Gastroesophageal sphincter (tissue), 3 donors: ENCODE data around the gene OR4D2.

Experiments used
- POLR2A ChIP-seq, 2 donors: fragments of 450-650 bp; IDR thresholded peaks; one replicate each; pipeline ENCODE4 v1.6.1; 2017; ENCODE audit warnings: antibody characterized with exemption in 2 of 2, mild to moderate bottlenecking in 2 of 2, moderate library complexity in 1 of 2
- TF ChIP-seq, protein P1 (sequence below), 4 experiments: fragments of 200-600 bp in 2 of 4; fragments of 450-650 bp in 2 of 4; sonication (generic) in 1 of 4; IDR thresholded peaks; one replicate each; pipeline ENCODE4 v1.5.1; 2017 to 2019; ENCODE audit warnings: antibody characterized with exemption in 4 of 4, mild to moderate bottlenecking in 2 of 4, moderate library complexity in 2 of 4

DNA sequence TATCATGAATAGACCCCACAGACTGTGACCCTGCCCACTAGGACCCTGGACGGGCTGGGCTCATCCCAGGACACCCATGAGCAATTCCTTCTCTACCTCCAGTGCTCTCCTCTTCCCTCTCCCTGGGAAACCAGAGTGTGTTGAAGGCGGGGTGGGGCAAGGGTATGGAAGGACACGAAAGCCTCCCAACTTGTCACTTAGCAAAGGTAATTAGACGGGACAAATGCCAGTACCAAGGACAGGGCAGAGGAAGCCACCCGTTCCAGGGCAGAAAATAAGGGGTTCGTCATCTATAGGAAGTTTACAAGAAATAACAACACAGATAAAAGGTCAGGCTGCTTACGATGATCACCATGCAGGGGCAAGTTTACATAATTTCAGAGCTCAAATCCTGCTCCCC lies 20.9 kb downstream of the OR4D2 start:
- TF ChIP-seq POLR2A (IDR thresholded peaks at IDR 0.05) = no peak
- TF ChIP-seq, protein P1, sequence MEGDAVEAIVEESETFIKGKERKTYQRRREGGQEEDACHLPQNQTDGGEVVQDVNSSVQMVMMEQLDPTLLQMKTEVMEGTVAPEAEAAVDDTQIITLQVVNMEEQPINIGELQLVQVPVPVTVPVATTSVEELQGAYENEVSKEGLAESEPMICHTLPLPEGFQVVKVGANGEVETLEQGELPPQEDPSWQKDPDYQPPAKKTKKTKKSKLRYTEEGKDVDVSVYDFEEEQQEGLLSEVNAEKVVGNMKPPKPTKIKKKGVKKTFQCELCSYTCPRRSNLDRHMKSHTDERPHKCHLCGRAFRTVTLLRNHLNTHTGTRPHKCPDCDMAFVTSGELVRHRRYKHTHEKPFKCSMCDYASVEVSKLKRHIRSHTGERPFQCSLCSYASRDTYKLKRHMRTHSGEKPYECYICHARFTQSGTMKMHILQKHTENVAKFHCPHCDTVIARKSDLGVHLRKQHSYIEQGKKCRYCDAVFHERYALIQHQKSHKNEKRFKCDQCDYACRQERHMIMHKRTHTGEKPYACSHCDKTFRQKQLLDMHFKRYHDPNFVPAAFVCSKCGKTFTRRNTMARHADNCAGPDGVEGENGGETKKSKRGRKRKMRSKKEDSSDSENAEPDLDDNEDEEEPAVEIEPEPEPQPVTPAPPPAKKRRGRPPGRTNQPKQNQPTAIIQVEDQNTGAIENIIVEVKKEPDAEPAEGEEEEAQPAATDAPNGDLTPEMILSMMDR (IDR thresholded peaks at IDR 0.05) = no peak
